ENCODE data around the gene RRAGD. TPM values are rescaled to one million over a fixed set of nuclear protein-coding genes. Genes with fewer than 3 reads are reported as not detected.

Gene RRAGD
- total RNA-seq (ENCODE audit: low replicate concordance), result 1.4 and 15.1 TPM in 2 replicates

DNA sequence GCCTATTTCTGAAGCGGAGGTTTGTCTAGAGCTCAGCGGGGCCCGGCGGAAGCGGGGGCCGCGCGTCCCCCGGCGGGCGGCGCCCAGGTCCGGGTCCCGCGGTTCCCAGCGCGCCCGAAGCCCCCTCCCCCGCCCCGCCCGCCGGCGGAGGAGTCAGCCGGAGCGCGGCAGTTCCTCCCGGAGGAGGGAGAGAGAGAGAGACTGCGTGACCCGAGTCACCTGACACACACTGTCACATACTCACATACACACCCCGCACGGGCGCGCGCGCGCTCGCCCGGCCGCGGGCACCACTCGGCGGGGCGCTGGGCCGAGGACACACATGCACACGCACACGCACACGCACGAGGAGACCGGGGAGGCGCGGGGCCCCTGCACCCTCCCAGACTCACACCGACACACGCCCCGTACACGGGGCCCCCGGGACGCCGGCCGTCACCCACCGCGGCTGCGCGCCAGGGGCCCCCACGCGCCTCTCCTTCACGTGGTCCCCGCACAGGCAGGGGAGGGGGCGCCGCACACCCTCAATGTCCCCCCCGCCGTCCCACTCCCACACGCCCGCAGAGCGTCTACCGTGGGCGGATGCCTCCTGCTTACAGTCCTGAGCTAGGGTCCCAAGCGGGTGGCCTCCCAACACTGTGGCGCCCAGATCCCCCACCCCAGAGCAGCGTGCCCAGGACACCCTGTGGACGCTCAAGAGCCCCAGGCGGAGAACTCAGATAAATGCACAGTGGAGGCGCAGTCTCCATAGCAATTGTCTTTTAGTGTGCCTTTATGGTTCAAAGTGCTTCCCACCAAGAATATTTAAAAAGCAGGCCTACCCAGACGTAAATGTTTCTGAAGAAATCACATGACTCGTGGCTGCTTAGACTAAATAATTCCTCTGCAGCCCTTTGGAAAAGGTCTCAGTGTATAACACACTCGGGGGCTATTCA lies at the start of gene RRAGD:
Gene RRAGD, minus strand, starts transcription at position 203 of the 935 bp plus-strand sequence. CDS start 280 bp downstream, outside the sequence.
- DNase-seq (ENCODE audit: low read depth), result no peak
- peak within 1 kb of the TSS; percentile 52 for H3K4me3 ChIP-seq (ENCODE audit: low read depth, low read length)
- TF ChIP-seq, protein P1, sequence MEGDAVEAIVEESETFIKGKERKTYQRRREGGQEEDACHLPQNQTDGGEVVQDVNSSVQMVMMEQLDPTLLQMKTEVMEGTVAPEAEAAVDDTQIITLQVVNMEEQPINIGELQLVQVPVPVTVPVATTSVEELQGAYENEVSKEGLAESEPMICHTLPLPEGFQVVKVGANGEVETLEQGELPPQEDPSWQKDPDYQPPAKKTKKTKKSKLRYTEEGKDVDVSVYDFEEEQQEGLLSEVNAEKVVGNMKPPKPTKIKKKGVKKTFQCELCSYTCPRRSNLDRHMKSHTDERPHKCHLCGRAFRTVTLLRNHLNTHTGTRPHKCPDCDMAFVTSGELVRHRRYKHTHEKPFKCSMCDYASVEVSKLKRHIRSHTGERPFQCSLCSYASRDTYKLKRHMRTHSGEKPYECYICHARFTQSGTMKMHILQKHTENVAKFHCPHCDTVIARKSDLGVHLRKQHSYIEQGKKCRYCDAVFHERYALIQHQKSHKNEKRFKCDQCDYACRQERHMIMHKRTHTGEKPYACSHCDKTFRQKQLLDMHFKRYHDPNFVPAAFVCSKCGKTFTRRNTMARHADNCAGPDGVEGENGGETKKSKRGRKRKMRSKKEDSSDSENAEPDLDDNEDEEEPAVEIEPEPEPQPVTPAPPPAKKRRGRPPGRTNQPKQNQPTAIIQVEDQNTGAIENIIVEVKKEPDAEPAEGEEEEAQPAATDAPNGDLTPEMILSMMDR (IDR thresholded peaks at IDR 0.05; ENCODE audit: insufficient read depth, low read length), result no peak

- DNase-seq (ENCODE audit: low read depth), result no peak
- no peak overlapping the region for H3K4me3 ChIP-seq (ENCODE audit: low read depth, low read length)
- TF ChIP-seq, protein P1 (IDR thresholded peaks at IDR 0.05; ENCODE audit: insufficient read depth, low read length), result no peak
These were observed 48.6 kb upstream of the RRAGD start for GRCh38 chr6:89460713-89461112.

DNA sequence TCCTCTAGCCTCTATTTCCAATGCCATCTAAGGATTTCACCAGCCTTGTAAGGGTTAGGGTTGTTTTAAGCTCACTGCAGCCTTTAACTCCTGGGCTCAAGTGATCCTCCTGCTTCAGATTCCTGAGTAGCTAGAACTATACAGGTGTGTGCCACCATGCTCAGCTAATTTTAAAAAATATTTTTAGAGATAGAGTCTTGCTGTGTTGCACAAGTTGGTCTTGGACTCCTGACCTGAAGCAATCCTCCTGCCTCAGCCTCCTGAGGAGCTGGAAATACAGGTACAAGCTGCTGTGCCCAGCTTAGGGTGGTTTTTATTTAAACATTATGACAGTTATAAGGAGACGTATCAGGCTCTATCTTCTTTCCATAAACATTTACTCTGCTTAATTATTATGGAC lies 47.4 kb upstream of the RRAGD start:
- TF ChIP-seq, protein P1 (IDR thresholded peaks at IDR 0.05; ENCODE audit: insufficient read depth, low read length), result no peak
- H3K4me3 ChIP-seq (ENCODE audit: low read depth, low read length), result no peak overlapping the region
- no peak for DNase-seq (ENCODE audit: low read depth)

DNA sequence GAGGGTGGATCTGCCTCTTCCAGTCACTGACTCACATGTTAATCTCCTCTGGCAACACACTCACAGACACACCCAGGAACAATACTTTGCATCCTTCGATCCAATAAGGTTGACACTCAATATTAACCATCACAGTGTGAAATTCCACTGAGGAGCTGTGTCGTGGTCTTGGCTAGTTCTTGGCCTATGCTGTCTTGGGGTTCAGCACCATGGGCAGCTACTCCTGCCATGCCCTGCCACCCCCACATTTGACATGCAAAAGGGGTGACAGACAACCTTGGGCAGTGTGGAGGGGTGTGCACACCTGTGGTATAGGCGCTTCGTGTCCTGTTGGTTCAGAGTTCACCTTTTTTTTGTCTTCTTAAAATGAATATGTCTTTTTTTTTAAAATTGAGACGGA lies 46.6 kb upstream of the RRAGD start:
- no peak for DNase-seq (ENCODE audit: low read depth)
- H3K4me3 ChIP-seq (ENCODE audit: low read depth, low read length), result no peak overlapping the region
- TF ChIP-seq, protein P1 (IDR thresholded peaks at IDR 0.05; ENCODE audit: insufficient read depth, low read length), result no peak

GRCh38 chr6:89454300-89454699 lies 42.2 kb upstream of the RRAGD start:
- H3K4me3 ChIP-seq (ENCODE audit: low read depth, low read length), result no peak overlapping the region
- TF ChIP-seq, protein P1 (IDR thresholded peaks at IDR 0.05; ENCODE audit: insufficient read depth, low read length), result no peak
- DNase-seq (ENCODE audit: low read depth), result no peak

DNA sequence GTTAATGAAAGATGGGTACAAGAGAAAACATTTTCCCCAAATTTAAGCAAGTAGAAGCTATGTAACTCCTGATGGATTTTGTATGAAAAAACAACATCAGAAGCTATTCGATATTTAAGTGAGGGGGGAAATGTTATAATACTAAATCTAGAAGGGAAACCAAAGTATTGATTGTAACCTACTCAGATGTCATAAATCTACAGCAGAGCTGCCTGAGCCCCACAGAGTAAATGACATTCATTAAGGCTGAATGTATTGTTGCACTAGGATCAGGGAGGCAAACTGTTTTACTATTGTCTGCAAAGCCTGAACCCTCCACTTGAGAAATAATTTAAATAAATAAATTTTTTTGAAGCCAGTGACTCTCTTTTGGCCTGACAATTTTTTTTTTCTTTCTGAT lies 40.2 kb upstream of the RRAGD start:
- H3K4me3 ChIP-seq (ENCODE audit: low read depth, low read length), result no peak overlapping the region
- TF ChIP-seq, protein P1 (IDR thresholded peaks at IDR 0.05; ENCODE audit: insufficient read depth, low read length), result no peak
- DNase-seq (ENCODE audit: low read depth), result no peak
